Stimulated activated CD4-positive, alpha-beta T cell treated with anti-CD3 and anti-CD28 coated beads, Interleukin-15, amount 100 ng/mL, for 48 hours (primary cell): ENCODE measurements around the gene SIGLEC6.

ENCODE experiments used
- DNase-seq, 2 donors: peaks; one replicate each; pipeline ENCODE4 v3.0.0-alpha.2; 2020; ENCODE audit warnings: low read depth in 2 of 2

Gene SIGLEC6

DNA sequence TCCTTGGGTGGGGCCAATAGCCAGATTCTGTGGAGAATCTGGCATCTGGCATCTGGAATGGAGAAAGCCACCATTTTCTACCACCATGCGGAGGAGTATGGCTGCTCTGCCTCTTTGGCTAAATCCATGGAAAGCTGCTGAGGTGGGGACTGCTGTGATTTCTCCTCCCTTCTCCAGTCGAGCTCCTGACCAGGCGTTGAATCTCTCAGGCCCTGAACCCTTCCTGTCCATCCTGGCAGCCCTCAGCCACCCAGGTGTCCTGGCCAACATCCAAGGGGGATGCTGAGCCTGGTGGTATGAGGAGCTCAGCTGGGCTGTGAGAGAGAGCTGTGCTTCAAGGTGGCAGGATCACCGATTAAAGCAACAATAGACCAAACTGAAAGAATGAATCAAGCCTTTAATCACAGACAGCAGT is 17.4 kb upstream of the SIGLEC6 start:
- DNase-seq = no peak

DNA sequence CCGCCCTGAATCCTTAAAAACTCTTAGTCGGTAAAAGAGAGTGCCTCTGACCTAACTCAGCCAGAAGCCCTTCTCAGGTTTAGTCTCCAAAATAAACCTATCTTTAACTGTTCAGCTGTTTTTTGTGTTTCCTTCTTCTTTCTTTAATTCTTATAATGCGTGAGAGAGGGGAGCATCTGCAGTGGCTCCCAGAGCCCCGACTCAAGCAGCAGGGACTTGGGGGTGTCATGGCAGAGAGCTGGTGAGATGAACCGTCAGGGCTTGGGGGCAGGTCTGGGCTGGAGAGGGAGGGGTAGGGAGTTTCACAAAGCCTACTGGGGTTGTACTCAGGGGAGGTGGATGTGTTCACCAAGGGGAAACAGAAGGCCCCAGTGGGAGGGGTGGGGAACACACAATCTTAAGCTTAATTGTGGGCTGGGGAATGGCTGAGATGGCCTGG is 16.8 kb upstream of the SIGLEC6 start:
- DNase-seq = no peak

DNA sequence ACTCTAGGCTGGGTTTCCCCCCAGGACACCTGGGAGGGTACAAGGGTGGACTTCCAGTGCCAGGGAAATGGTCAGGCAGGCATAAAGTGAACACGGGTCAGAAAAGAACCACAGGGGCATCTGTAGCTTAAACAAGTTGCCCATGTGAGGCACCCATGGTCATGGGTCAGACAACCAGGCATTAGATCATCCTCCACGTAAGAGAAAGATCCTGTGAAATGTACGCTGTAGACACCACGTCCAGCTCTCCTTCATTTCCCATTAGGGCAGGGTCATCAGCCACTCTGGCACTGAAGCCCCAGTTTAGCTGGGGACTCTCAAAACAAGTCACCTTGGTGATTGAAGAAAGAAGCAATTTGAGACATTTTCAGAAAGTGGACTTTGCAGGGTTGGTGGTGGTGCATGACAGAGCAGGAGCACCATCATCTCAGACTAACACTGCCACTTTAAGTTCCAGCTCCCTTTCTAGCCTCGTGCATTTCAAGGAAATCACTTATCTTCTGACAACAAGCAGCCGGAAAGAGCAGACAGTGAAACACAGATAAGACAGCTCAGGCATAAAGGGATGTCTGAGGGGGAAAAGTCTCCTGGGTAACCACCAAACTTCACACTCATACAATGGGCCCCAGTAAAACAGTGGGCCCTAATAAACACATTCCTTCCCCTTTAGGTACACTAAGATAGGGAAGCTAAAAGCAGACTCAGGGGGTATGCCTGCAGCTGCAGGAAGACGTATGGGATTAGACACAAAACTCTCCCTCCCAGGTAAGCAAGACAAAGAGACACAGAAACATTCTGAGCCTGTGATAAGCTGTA is 16.1 kb upstream of the SIGLEC6 start:
- DNase-seq = no peak

DNA sequence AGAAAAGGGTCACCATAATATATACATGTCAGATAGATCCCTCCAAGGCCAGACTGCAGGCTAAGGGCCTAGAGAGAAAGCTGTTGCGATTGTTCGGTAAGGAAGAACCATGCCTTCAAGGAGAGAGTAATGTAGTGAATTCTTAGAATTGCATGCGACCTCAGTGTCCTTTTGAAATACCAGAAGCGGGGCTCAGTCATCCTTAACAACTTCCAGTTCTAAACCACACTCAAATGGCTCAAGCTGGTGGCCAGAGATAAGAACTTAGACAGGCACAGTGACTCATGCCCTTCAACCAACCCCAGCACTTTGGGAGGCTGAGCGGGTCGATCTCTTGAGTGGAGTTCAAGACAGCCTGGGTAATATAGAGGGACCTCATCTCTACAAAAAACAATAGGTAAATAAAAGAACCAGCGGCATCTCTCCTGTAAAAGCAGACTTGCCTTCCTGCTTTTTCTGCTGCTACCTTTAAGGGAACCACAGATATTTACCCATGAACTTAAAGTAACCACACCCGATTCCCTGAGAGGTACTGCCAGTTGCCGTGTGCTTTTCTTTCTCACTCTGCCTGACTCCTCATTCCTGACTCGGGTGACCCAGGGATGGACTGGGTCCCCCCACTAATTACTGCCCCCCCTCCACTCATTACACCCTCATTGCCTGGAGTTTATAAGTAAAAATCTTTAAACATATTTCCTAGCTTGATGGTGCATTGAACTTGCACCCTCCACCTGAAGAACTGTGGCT is 15.4 kb upstream of the SIGLEC6 start:
- DNase-seq = peak in 1 of 2 donors; percentile 11

DNA sequence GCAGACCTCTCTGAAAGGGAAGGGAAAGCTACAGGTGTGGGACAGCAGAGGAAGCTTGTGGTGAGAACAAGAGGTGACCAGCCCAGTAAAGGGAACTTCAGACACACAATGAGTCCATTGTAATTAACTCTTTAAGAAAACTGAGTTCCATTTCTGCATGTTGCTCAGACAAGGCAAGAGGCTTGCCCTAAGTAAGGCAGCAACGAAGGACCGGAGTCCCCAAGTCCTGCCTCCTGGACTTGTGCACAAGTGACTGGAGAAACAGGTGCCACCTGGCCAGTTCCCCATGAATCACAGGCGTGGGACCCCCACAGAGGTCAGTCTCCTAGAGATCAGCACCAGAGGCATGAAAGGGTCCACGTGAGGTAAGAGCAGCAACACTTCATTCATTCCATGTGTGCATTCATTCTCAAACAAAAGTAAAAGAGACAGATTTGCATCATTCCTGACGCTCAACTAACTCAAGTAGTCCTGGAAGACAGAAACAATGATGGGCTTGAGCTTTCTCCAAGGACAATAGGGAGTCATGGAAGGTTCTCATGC is 14.7 kb upstream of the SIGLEC6 start:
- no peak for DNase-seq

DNA sequence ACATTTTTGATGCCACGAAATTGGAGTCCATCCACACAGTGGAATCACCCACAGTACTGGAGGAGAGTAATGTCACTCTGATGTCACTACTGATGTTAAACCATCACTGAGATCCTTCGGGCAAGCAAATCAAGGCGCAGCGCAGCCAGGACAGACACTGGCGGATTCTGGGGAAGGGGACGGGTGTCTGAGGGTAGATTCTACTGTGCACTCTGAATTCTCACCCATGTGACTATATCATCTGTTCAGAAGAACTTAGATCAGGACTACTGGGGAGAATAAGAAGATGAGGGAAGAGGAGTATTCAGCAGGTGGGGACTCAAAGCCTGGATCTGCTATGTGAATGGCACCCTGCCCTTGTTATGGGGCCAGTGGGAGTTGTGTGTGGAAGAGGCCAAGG is 12.6 kb upstream of the SIGLEC6 start:
- no peak for DNase-seq

DNA sequence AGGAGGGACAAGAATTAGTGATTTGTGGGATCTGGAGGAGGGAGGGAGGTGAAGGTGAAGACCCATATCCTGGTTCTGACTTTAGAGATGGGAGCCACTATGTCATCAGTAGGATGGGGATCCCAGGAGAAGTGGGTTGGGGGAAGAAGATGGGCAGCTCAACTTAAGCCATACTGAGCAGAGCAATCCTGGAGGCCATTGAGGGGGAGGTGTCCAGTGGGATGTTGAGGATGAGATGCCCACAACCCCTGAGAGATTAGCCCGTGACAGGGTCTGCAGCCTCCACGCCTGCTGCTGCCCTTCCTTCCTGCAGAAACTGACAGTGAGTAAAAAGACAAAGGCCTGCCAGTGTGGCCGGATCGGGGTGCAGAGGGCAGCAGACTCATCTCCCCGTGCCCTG is 11.2 kb upstream of the SIGLEC6 start:
- no peak for DNase-seq

DNA sequence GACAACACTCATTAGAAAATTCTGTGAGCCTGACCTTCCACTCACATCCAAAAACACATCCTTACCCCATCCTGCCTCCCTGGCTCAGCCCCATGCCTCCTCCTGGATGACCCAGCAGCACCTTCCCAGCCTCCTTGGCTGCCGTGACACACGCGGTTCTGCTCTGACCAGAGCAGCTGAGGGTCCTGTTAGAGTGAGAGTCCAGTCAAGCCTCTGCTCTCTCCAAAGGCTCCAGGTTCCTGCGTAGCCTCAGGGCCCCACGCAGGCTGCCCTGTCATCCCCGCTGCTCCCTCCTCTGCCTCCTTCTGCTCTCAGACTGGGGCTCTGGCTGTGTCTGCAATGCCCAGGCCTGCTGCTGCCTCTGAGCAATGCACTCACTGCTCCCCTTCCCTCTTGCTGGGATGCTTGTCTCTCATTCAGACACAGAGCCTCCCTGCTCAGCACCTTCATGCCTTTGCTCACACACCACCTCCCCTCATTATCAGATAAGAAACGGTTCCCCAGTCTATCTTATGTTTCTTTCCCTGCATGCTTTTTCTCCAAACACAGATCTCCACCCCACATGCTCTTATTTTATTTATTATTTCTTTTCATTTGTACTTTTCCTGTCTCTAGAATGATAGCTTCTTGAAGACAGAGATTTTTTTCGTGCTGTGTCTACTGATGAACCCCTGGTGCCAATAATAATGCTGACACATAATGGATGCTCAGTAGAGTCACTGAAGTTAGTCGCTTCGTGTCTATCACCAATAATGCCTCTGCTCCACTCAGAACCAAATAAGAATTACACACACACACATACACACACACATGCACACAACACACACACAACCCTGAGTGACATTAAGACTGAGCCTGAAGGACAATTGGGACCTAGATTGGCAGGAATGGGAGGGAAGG is 10.2 kb upstream of the SIGLEC6 start:
- no peak for DNase-seq

DNA sequence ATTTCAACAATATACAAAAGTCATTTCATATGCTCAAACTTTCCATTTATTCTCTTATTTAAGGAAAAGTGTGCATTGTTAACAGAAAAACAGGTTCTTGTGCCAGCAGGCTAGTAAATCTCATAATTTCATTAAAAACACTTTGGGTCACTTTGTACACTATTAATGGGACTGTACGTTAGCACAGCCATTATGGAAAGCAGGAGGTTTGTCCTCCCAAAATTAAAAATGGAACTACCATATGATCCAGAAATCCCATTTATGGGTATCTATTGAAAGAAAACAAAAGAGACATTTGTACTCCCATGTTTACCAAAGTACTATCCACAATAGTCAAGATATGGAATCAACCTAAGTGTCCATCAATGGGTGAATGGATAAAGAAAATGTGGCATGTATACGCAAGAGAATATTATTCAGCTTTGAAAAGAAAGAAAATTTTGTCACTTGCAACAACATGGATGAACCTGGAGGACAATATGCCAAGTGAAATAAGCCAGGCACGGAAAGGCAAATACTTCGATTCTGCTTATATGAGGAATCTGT is 8.4 kb upstream of the SIGLEC6 start:
- DNase-seq = no peak

DNA sequence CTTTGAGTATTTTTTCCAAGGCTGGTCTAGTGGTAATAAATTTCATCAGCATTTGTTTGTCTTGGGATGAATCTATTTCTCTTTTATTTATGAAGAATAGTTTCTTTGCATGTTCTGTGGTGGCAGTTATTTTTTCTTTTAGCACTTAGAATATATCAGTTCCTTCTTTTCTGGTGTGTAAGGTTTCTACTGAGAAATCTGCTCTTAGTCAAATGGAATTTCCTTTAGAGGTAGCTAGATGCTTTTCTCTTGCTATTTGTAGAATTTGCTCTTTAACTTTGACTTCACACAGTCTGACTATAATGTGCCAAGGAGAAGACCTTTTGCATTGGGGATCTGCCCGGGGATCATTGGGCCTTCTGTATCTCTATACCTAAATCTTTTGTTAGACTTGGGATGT is 4.1 kb upstream of the SIGLEC6 start:
- no peak for DNase-seq

DNA sequence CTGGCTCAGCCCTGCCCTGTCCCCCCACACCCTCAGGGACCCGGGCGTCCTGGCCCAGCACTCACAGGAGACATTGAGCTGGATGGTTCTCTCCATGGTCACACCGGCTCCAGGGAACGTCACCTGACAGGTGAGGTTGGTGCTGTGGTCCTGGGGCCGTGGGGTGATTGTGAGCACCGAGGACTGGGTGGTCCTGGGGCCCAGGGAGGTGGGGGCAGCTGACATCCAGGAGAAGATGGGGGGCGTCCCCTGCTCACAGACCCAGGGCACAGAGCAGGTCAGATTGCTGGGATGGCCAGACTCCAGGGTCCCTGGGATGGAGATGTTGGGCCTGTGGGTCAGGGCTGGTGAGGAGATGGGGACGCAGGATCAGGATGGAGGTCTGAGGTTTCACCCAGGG is 854 bp downstream of the SIGLEC6 start:
- DNase-seq = no peak

DNA sequence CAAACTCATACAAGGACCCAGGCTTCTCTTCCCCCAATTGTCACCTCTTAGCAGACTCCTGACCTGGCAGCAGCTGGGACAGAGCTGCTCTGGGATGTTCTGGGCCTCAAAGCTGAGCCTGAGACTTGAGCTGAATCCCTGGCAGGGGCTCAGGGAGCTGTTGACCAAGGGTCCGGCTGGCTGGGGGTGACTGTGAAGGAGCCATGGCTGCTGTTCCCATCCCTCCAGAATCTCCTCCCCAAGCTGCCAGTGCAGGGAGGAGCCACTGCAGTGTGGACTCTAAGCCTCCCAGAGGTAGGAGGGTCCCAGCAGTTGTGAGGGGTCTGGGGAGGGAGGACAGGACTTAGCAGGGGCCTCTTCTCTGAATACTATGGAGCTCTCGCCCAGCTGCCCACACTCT is 2.2 kb downstream of the SIGLEC6 start:
- DNase-seq = no peak

DNA sequence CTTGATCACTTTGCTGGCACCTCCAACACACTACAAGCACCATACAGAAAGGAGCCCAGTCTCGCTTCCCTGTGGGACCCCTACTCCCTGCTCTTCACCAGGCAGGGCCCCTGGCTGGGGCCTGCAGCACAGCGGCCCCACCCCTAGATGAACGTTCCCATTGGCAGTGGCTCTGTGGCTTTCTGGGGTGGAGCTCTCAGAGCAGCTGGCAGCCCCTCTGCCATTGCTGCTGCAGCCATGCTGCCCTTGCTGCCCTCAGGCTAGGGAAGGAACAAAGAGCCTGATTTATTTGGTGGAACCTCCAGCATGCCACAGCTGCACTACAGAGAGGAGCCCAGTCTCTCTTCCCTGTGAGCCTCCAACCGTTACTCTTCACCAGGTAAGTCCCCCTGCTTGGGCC is 5.8 kb downstream of the SIGLEC6 start:
- no peak for DNase-seq

DNA sequence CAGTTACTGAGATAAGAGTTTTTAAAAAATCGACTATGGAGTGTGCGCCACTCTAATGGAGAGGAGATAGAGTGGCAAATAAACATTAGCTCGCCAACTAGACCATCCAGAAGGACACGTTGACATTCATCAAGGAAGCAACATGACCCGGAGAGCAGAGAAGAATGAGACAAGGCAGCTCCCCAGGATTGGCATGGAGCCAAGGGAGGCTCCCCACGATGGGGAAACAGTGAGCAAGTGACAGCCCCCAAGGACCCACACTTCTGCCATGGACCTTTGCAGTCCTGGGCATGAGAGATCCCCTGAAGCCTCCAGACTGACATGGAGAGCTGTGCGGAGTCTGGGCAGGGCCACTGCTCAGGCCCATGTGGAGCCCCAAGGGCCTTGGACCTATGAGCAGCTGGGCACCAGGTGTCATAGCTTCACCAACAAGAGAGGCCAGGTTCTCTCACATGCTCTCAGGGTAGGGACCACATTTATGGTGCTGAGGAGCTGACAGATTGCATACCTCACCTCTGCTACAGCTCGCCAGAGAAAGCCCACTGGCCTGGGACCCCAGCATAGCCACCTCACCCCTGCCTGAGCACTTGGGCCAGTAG is 6.7 kb downstream of the SIGLEC6 start:
- DNase-seq = no peak

DNA sequence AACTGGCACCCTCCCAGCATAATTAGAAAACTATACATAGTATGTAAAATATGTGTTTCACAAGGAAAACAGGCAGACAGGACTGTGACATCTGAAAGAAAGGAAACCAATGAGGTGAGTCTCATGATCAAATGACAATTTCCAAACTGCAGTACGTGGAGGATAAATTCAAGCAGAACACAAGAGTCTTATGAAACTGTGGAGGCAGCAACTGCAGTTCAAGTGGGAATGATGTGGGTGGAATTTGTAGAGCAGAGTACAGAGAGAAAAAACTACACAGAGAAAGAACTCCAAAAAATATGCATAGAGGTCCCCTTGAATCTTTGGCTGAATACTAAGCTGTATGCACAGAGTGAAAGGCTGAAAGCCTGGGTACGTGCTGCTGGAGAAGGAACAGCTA is 9.7 kb downstream of the SIGLEC6 start:
- DNase-seq = no peak

DNA sequence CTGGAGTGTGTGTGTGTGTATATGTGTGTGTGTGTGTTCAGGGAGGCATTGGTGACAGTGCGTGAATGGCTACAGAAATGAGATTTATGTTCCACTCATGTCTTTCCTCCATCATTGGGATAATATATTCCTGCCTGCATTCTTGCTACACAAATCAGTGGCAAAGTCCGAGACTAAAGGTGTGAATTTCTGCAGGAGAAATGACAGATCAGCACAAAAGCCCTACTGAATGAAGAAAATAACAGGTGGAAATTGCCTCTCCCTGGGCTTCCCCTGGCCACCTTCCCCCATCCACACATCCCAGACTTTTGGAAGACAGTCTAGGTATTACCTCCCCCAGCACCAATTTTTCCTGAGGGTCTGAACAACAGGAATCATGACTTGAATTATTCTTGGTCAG is 10.1 kb downstream of the SIGLEC6 start:
- no peak for DNase-seq

DNA sequence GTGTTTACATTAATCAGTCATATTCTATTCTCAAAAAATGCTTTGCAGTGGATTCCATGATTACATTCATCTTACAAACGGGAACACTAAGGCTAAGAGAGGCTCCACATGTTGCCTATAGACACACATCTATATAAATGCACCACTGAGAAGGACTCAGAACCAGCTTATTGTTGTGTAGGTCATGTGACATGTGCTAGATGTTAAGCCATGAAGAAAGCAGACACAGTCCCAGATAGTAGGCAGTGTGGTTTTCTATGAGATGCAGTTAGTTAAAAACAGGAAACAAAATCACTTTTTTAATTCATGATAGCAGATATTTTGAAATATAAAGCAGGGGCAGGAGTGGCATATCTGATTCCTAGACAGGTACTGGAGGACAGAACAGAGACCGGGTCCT is 10.7 kb downstream of the SIGLEC6 start:
- no peak for DNase-seq

DNA sequence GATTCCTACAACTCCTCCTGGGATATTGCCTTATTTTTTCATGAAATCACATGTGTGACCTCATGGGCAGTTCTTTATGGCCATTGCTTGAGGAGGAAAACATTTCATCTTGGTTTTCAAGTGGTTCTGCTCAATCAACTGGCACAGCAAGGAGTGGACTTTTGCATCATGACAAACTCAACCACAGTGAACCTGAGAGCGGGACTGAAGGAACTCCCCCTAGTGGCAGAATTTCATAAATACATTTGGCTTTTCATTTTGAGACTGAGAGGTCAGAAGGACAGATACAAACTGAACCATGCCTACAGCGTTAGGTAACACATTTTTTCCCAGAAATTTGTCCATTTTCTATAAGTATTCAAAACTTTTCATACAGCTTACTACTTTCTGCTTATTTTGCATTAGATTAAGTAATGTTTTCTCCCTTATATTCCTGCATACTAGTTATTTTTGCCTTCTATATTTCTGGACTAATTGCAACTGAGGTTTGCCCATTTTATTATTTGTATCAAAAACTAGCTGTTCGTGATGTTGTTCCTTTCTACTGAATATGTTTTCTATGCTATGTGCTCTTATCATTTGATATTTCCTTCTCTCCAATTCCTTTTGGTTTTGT is 16.5 kb downstream of the SIGLEC6 start:
- peak in 1 of 2 donors; percentile 12 for DNase-seq

DNA sequence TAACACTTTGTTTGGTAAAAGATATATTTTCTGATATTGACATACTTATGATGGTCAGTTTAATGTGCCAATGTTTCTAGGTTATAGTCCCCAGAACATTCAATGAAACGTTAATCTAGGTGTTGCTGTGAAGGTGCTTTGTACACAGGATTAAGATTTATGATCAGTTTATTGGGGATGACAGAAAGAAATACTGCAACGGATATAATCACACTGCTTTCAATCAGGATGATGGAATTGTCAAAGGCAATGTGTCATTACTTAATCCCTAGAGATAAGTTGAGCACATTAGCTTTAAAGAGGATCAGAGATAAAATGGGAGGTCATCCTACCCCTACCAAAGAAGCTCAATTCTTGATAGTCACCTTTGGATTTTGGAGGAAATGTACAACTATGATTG is 17.5 kb downstream of the SIGLEC6 start:
- no peak for DNase-seq

DNA sequence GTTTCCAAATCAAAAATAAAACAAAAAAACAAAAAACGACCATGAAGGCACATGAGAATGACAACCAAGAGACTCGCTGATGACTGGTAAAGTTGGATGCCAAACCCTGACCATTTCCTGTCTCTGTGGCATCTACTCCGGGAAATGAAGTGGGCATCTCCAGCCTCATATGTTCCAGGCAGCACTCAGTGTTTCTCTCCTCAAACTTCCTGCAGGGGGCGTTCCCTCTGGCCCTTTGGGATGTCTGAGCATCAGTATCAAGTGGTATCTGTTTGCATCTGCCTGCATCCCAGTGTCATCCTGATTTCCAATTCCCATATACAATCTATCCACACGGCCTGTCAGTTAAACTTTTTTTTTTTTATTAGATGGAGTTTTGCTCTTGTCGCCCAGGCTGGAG is 20.1 kb downstream of the SIGLEC6 start:
- peak in 1 of 2 donors; percentile 12 for DNase-seq
